Measurements from ENCODE around the gene SCN1B.
"Not testable (repeated sequence)": the region's sequence is repeated elsewhere in the genome, so short reads cannot be mapped to it uniquely, and the experiment has no call there.

Gene SCN1B

GRCh38 chr19:35011091-35011689 lies 19.1 kb upstream of the SCN1B start:
- Histone ChIP-seq H3K9ac (ENCODE audit: low read length in 2 of 2) (no peak overlapping the region), H3K4me3 (ENCODE audit: low read length in 2 of 2) (no peak overlapping the region), H3K27me3 (ENCODE audit: control insufficient read depth in 1 of 2, insufficient read depth in 2 of 2, low read length in 2 of 2) (no peaks in the 10 kb centered on the region), H3K36me3 (ENCODE audit: control insufficient read depth in 2 of 2, insufficient read depth in 2 of 2, low read length in 2 of 2) (peaks cover 26 to 43% of the 10 kb centered on the region in 2 donors), H3K9me3 (ENCODE audit: control insufficient read depth in 2 of 2, low read length in 2 of 2) (no peaks in the 10 kb centered on the region), H3K4me1 (ENCODE audit: control insufficient read depth, insufficient read depth, low read length) (peaks cover 19% of the 10 kb centered on the region), H3K27ac (ENCODE audit: low read length) (no peak overlapping the region)

DNA sequence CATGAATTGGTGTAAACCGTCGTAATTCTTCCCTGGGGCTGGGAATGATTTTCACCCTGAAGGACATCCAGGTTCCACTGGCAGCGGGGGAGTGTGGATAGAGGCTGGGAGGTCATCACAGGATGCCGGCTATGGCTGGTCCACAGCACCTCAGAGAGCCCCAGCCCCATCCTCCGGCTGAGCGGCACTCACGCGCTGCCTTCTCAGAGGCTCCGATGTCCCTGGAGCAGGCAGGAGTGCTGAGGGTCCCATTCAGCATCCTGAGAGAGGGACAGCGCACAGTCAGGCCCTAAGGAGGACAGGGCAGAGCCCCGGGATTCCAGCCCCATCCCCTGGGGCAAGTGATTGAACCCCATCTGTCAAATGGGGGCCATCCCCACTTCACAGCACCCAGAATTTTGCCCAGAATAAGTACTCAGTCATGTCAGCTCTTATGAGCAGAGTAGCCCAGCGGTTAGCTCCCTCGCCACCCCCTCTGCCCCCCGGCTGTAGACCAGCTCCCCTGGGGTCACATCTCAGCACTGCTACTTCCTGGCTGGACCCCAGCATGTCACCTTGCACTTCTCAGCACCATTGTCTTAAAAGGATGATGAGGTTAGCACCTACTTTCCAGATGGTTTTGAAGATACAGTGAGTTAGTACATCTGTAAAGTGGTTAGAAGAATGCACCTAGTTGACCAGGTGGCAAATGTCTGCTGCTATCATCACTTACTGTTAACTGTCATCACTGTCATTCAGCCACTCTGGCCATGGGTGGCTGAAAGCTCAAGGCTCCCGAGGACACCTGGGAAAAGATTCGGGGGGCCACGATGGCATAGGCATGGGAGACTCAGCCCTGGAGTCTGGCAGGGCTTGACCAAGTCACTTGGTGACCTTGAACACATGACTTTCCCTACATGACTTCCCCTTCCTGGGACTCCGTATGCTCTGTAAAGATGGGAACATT lies 18.3 kb upstream of the SCN1B start:
- Histone ChIP-seq H3K9me3 (ENCODE audit: control insufficient read depth in 2 of 2, low read length in 2 of 2) (no peaks in the 10 kb centered on the region), H3K4me3 (ENCODE audit: low read length in 2 of 2) (no peak overlapping the region), H3K27ac (ENCODE audit: low read length) (no peak overlapping the region), H3K36me3 (ENCODE audit: control insufficient read depth in 2 of 2, insufficient read depth in 2 of 2, low read length in 2 of 2) (peaks cover 26 to 42% of the 10 kb centered on the region in 2 donors), H3K9ac (ENCODE audit: low read length in 2 of 2) (peak overlapping the region in 1 of 2 donors; percentile 15), H3K27me3 (ENCODE audit: control insufficient read depth in 1 of 2, insufficient read depth in 2 of 2, low read length in 2 of 2) (no peaks in the 10 kb centered on the region), H3K4me1 (ENCODE audit: control insufficient read depth, insufficient read depth, low read length) (peaks cover 19% of the 10 kb centered on the region)

GRCh38 chr19:35013041-35013819 lies 17.0 kb upstream of the SCN1B start:
- Histone ChIP-seq H3K4me3 (ENCODE audit: low read length in 2 of 2) (no peak overlapping the region), H3K9ac (ENCODE audit: low read length in 2 of 2) (peak overlapping the region in 1 of 2 donors; percentile 21), H3K27me3 (ENCODE audit: control insufficient read depth in 1 of 2, insufficient read depth in 2 of 2, low read length in 2 of 2) (no peaks in the 10 kb centered on the region), H3K27ac (ENCODE audit: low read length) (peak overlapping the region; percentile 11), H3K9me3 (ENCODE audit: control insufficient read depth in 2 of 2, low read length in 2 of 2) (no peaks in the 10 kb centered on the region), H3K36me3 (ENCODE audit: control insufficient read depth in 2 of 2, insufficient read depth in 2 of 2, low read length in 2 of 2) (peaks cover 32 to 48% of the 10 kb centered on the region in 2 donors), H3K4me1 (ENCODE audit: control insufficient read depth, insufficient read depth, low read length) (peaks cover 19% of the 10 kb centered on the region)

GRCh38 chr19:35013820-35014754 lies 16.2 kb upstream of the SCN1B start:
- Histone ChIP-seq H3K36me3 (ENCODE audit: control insufficient read depth in 2 of 2, insufficient read depth in 2 of 2, low read length in 2 of 2) (peaks cover 38 to 57% of the 10 kb centered on the region in 2 donors), H3K27ac (ENCODE audit: low read length) (no peak overlapping the region), H3K9me3 (ENCODE audit: control insufficient read depth in 2 of 2, low read length in 2 of 2) (no peaks in the 10 kb centered on the region), H3K9ac (ENCODE audit: low read length in 2 of 2) (peak overlapping the region in 1 of 2 donors; percentile 21), H3K4me1 (ENCODE audit: control insufficient read depth, insufficient read depth, low read length) (peaks cover 19% of the 10 kb centered on the region), H3K4me3 (ENCODE audit: low read length in 2 of 2) (no peak overlapping the region), H3K27me3 (ENCODE audit: control insufficient read depth in 1 of 2, insufficient read depth in 2 of 2, low read length in 2 of 2) (no peaks in the 10 kb centered on the region)

DNA sequence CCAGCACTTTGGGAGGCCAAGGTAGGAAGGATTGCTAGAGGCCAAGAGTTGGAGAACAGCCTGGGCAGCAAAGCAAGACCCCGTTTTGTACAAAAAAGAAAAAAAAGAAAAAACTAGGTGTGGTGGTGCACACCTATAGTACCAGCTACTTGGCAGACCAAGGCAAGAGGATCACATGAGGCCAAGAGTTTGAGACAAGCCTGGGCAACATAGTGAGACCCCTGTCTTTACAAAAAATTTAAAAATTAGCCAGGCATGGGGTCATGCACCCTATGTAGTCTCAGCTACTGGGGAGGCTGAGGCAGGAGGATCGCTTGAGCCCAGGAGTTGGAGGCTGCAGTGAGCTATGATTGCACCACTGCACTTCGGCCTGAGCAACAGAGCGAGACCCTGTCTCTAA lies 15.5 kb upstream of the SCN1B start:
- H3K36me3 ChIP-seq (ENCODE audit: control insufficient read depth in 2 of 2, insufficient read depth in 2 of 2, low read length in 2 of 2): peaks cover 42 to 59% of the 10 kb centered on the region in 2 donors
- not testable (repeated sequence) for H3K27ac ChIP-seq (ENCODE audit: low read length); H3K9ac ChIP-seq (ENCODE audit: low read length in 2 of 2); H3K27me3 ChIP-seq (ENCODE audit: control insufficient read depth in 1 of 2, insufficient read depth in 2 of 2, low read length in 2 of 2); H3K9me3 ChIP-seq (ENCODE audit: control insufficient read depth in 2 of 2, low read length in 2 of 2); H3K4me3 ChIP-seq (ENCODE audit: low read length in 2 of 2)
- H3K4me1 ChIP-seq (ENCODE audit: control insufficient read depth, insufficient read depth, low read length): peaks cover 19% of the 10 kb centered on the region

DNA sequence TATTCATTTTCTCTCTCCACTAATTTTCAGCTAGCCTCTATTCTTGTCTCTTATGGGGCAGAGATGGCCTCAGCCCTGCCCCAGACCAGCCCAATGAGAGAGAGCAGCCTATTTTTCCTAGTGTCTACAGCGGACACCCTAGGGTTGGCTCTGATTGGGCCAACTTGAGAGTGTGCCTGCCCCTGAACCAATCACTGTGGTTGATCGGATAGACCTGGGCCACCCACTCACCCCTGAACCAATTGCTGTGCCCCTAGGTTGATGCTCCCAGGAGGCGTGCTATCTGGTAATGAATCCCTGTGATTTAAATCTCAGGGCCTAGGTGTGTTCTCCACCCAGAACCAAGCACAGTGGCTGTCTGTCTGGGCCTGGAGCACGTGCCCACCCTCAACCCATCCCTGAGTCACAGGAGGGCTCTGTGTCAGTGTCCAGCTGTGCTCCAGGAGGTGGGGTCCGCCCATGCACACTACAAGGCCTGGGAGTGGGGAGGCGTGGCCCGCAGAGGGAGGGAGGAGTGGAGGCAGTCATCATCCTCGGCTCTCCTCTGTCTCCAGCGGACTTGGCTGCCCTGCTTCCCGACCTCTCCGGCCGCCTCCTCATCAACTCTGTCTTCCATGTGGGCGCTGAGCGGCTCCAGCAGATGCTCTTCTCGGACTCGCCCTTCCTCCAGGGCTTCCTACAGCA lies 14.9 kb upstream of the SCN1B start:
- H3K9me3 ChIP-seq (ENCODE audit: control insufficient read depth in 2 of 2, low read length in 2 of 2): no peaks in the 10 kb centered on the region

DNA sequence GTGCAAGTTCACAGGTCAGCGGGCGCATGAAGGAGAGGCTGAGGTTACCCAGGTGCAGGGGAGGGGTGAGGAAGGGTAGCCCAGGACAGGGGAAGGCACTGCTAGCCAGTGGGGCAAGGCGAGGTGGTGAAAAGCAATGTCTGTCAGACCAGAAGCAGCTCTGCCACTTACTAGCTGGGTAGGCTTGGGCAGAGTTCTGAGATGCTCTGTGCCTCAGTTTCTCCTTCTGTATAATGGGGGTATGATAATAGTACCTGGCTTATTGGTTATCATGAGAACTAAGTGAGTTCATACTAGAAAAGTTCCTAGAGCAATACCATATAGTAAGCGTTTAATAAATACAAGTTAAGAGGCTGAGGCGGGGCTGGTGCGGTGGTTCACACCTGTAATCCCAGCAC lies 14.3 kb upstream of the SCN1B start:
- no peaks in the 10 kb centered on the region for H3K9me3 ChIP-seq (ENCODE audit: control insufficient read depth in 2 of 2, low read length in 2 of 2)
- H3K27me3 ChIP-seq (ENCODE audit: control insufficient read depth in 1 of 2, insufficient read depth in 2 of 2, low read length in 2 of 2): no peaks in the 10 kb centered on the region
- no peak overlapping the region for H3K4me3 ChIP-seq (ENCODE audit: low read length in 2 of 2)
- H3K9ac ChIP-seq (ENCODE audit: low read length in 2 of 2): no peak overlapping the region
- peaks cover 44 to 58% of the 10 kb centered on the region in 2 donors for H3K36me3 ChIP-seq (ENCODE audit: control insufficient read depth in 2 of 2, insufficient read depth in 2 of 2, low read length in 2 of 2)
- no peak overlapping the region for H3K27ac ChIP-seq (ENCODE audit: low read length)
- H3K4me1 ChIP-seq (ENCODE audit: control insufficient read depth, insufficient read depth, low read length): peaks cover 19% of the 10 kb centered on the region

More for the DNA sequence above, 14.9 kb upstream of the SCN1B start:
- Histone ChIP-seq H3K36me3 (ENCODE audit: control insufficient read depth in 2 of 2, insufficient read depth in 2 of 2, low read length in 2 of 2) (peaks cover 43 to 55% of the 10 kb centered on the region in 2 donors), H3K4me3 (ENCODE audit: low read length in 2 of 2) (no peak overlapping the region), H3K4me1 (ENCODE audit: control insufficient read depth, insufficient read depth, low read length) (peaks cover 19% of the 10 kb centered on the region), H3K9ac (ENCODE audit: low read length in 2 of 2) (no peak overlapping the region), H3K27me3 (ENCODE audit: control insufficient read depth in 1 of 2, insufficient read depth in 2 of 2, low read length in 2 of 2) (no peaks in the 10 kb centered on the region), H3K27ac (ENCODE audit: low read length) (no peak overlapping the region)

DNA sequence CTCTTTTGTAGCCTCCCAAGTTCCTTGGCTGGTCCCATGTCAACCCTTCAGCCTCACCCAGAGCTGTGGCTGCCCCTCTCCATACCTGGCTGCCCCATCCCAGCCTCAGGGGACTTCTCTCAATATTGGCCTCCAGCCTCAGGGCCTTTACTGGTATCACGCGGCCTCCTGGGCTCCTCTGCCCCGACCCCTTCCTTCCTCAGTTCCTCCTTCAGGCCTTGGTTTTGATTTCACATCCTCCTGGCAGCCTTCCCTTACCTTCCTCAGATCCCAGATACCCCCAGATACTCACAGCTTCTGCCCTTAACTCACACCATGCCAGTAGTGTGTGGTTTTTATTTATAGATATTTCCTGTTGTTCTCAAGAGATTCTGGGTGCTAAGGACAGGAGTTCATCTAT lies 12.8 kb upstream of the SCN1B start:
- Histone ChIP-seq H3K27me3 (ENCODE audit: control insufficient read depth in 1 of 2, insufficient read depth in 2 of 2, low read length in 2 of 2) (no peaks in the 10 kb centered on the region), H3K9ac (ENCODE audit: low read length in 2 of 2) (no peak overlapping the region), H3K27ac (ENCODE audit: low read length) (no peak overlapping the region), H3K36me3 (ENCODE audit: control insufficient read depth in 2 of 2, insufficient read depth in 2 of 2, low read length in 2 of 2) (peaks cover 47 to 67% of the 10 kb centered on the region in 2 donors), H3K4me3 (ENCODE audit: low read length in 2 of 2) (no peak overlapping the region), H3K4me1 (ENCODE audit: control insufficient read depth, insufficient read depth, low read length) (peaks cover 14% of the 10 kb centered on the region), H3K9me3 (ENCODE audit: control insufficient read depth in 2 of 2, low read length in 2 of 2) (no peaks in the 10 kb centered on the region)

- Histone ChIP-seq H3K4me3 (ENCODE audit: low read length in 2 of 2) (no peak overlapping the region), H3K27ac (ENCODE audit: low read length) (no peak overlapping the region), H3K27me3 (ENCODE audit: control insufficient read depth in 1 of 2, insufficient read depth in 2 of 2, low read length in 2 of 2) (no peaks in the 10 kb centered on the region), H3K9ac (ENCODE audit: low read length in 2 of 2) (no peak overlapping the region), H3K9me3 (ENCODE audit: control insufficient read depth in 2 of 2, low read length in 2 of 2) (no peaks in the 10 kb centered on the region), H3K4me1 (ENCODE audit: control insufficient read depth, insufficient read depth, low read length) (peaks cover 7% of the 10 kb centered on the region), H3K36me3 (ENCODE audit: control insufficient read depth in 2 of 2, insufficient read depth in 2 of 2, low read length in 2 of 2) (peaks cover 51 to 76% of the 10 kb centered on the region in 2 donors)
Measured at GRCh38 chr19:35018379-35018778, 11.9 kb upstream of the SCN1B start.
